Stimulated activated CD4-positive, alpha-beta T cell treated with anti-CD3 and anti-CD28 coated beads, Interleukin-12 subunit alpha, Interleukin-12 subunit beta, amount 100 ng/mL, for 48 hours (primary cell): ENCODE data around the gene RPTOR.

ENCODE experiments used
- DNase-seq, 3 donors: peaks; one replicate each; pipeline ENCODE4 v3.0.0-alpha.2; 2020; ENCODE audit warnings: low read depth in 2 of 3, low spot score in 1 of 3

Gene RPTOR

GRCh38 chr17:80986046-80986445 lies 441.4 kb downstream of the RPTOR start:
- DNase-seq: no peak

DNA sequence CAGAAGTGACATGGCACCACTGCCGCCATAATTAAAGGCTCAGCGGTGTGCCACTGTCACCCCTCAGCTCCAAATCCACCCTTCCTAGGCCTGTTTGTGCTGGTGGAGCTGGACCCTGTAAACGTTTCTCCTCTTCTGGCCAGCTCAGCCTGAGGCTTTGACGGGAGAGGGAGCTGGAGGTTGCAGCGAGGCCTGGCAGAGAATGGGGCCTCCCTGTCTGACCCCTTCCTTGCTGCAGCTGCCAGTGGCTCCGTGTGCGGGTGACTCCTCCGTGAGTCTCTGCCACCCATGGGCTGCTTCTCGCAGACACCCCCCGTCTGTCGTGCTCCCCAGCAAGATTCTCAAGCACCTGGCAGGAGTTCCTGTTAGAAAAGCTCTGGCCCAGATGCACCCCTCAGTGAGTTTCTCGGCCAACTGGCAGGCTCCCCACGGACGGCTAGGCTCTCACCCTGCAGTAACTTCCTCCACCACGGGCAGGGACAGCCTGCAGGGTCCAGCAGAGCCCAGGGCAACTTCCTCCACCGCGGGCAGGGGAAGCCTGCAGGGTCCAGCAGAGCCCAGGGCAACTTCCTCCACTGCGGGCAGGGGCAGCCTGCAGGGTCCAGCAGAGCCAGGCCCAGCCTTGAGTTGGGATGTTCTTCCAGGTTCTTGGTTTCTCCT lies 442.3 kb downstream of the RPTOR start:
- DNase-seq: no peak

GRCh38 chr17:80987941-80988461 lies 443.4 kb downstream of the RPTOR start:
- no peak for DNase-seq

DNA sequence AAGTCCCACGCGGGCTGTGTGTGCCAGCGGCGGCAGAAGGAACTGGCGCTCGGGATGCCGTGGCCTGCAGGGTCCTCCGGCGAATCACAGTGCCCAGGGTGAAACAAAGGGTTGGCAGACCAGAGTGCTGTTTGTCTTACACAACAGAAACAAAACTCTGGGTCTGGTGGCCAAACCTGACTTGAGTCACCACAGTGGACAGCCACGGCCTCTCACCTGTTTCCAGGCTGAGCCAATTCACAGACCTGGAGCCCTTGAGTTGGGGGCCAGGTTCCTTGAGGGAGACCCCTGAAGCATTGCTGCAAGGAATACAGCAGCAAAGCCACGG lies 444.9 kb downstream of the RPTOR start:
- no peak for DNase-seq

- no peak for DNase-seq
Observed at GRCh38 chr17:80990921-80991644, 446.4 kb downstream of the RPTOR start.

DNA sequence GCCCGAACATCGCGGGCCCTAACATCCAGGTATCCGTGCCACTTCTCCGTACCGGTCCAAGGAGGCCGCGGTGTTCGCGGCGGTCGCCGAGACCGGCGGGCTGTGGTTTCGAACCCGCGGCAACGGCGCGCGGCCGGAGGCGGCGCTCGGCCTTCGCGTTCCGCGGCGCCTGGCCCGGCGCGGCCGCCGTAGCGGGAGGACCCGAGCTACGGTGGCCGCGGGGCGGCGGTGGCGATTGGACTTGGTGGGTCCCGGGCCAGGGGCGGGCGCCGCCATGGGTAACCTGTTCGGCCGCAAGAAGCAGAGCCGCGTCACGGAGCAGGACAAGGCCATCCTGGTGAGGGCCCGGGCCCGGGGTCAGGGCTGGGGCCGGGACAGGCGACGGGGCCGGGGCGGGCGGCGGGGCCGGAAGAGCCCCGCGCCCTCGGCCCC lies 447.0 kb downstream of the RPTOR start, which contains the start of gene CHMP6:
CHMP6 (plus strand) TSS at position 197 of the 432 bp plus-strand sequence; CDS start at position 275, 78 bp downstream.
- peak; percentile 49 to 63 (median 50) for DNase-seq

GRCh38 chr17:80992077-80992947 lies 447.7 kb downstream of the RPTOR start:
- DNase-seq: no peak

DNA sequence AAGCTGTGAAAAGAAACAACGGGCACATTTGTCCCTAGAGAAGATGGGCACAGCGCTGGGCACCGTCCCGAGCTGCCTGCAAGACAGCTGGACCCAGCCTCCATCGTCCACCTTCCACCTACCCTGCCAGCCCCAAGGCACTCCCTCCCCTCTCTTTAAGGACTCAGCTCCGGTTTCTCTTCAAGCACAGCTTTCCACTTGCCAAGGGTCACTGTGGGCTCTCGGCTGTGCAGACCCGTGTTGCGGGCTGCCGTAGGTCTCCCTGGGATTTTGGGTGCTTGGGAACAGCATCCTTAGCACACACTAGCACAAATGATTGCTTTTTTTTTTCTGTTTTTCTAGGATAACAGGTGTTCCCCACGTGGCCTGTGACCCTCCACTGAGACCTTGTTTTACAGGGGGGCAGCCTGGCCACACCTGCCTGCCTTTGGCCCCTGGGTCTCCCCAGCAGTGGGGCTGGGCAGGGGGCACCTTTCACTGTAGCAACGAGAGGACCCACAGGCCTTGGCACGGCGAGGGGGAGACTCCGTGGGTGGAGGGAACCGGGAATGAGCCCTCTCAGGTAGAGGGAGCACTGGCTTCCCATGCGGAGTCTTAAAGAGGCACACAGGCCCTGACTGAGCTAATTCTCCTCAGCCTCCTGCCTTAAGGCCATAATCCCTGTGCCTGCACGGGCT lies 448.4 kb downstream of the RPTOR start:
- DNase-seq: no peak

DNA sequence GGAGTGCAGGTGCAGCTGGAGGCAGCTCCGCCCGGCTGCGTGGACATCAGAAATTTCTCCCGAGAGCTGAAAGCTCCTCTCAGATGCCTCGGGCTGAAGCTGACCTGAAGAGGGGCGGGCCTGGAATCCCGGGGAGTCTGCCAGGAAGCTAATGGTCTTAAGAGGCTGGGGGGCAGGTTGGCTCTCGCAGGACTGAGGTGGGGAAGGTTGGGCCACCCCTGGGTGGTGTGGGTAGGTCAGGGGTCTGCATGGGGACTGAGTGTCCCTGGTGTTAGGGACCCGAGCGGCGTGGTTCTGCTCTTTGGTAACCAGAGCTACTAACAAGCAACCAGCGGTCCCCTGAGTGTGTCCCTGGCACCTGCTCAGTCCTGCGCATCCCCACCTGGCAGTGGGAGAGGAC lies 450.5 kb downstream of the RPTOR start:
- no peak for DNase-seq

GRCh38 chr17:80996422-80997305 lies 452.0 kb downstream of the RPTOR start:
- no peak for DNase-seq

GRCh38 chr17:80997424-80998117 lies 452.9 kb downstream of the RPTOR start:
- no peak for DNase-seq

DNA sequence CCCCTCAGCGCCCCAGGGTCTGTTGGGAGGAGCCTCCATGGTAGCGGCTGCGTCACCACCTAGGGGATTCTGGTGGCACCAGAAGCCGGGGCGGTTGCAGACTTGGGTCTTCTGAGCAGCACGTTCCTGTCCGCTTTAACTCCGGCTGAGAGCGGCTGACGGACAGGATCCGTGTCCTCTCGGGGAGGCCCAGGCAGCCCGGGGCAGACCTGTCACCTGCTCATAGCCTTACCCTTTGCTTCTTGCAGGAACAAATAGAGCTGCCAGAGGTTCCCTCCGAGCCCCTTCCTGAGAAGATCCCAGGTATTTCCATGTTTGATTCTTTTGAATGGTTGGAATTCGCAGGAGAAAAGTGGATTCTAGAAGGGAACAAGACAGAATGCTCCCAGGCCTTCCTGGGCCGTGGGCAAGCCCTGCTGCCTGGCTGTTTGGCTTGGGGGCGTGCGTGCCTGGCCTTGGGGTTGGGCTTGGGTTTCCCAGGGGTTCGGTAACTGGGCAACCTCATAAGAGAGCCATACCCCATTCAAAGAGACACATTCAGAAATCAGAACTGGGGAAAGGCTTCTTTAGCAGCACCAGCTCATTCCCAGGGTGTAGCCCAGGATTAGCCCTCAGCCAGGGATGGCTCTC lies 453.6 kb downstream of the RPTOR start:
- no peak for DNase-seq

- no peak for DNase-seq
Observed at GRCh38 chr17:80998748-80999535, 454.3 kb downstream of the RPTOR start.

DNA sequence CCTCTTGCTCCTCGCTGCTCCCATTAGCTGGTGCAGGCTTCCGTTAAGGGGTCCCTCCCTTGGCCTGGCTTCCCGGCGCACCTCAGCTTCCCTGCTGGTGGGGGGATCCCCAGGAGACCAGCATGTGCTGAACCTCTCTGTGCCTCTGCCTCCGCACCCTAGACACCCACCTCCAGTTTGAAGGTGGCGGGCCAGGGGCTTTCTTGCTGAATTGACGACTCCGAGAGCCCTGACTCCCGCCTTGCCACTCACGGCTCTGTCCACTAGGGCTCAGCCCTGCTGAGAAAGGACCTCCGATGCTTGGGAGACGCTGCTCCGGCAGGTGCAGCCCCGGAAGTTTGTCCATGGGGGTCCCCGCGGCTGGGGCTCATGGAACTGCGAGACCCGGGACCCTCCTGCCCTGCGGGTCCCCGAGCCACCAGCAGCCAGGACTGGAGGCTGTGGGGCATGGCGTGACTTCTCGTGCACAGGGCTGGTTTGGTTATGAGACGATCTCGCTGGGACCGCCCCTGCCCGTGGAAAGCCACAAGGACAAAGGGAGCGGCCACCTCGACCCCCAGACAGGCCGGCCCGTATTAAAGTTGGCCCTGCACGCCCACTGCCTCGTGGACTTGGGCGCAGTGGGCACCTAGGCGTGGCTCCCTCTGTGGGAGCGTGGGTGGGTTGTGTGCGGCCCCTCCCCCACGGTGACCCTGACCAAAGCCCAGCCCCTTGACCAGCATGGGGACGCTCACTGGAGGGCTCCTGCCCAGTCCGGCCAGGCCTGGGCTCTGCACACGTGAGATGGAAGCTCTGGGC lies 455.1 kb downstream of the RPTOR start:
- no peak for DNase-seq

- DNase-seq: no peak
Observed at GRCh38 chr17:81000334-81000630, 455.6 kb downstream of the RPTOR start.

DNA sequence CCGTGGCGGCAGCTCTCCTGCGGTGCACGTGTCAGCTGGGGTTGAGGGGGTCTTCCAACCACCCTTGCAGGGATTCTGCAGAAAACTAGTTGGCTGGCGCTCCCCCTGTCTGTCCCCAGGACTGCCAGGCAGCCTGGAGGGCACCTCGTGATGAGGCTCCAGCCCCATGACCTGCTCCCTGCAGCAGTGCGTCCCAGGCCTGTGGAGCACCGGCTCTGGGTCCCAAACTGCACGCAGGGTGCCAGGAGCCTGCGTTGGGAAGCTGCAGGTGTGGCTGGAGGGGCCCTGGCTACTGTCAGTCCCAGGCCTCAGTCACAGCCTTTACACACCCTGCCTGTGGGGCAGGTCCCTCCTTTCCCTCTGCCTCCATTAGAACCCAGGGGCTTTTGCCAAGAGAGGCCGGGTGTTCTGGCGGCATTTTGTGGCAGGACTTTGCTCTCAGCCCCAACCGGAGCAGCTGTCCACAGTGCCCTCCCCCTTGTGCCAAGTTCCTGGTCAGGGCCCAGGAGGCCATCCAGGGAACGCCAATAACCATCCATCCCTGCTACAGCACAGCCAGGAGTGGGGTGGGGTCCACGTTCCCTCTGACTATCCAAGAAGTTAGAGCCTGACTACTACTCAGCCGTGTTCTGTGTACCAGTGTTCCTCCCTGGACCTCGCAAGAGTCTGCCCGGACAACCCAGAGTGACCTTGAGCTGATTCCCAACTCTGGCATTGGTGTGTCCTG lies 456.2 kb downstream of the RPTOR start:
- no peak for DNase-seq

- no peak for DNase-seq
Observed at GRCh38 chr17:81002013-81002384, 457.4 kb downstream of the RPTOR start.
